ENCODE results near the gene CIAO2B. TPM values are rescaled to one million over a fixed set of nuclear protein-coding genes. Genes with fewer than 3 reads are reported as not detected.

Gene CIAO2B
- total and polyA plus RNA-seq, 2 experiments from 2014 or later: 92.4 to 181 TPM

GRCh38 chr16:66946974-66947301 lies 12.7 kb upstream of the CIAO2B start:
- Histone ChIP-seq H3K27ac (ENCODE audit: low read depth) (no peak overlapping the region), H3K36me3 (ENCODE audit: insufficient read depth) (no peaks in the 10 kb centered on the region), H3F3A (replicated peaks; ENCODE audit: low read depth) (no peaks in the 10 kb centered on the region), H2AFZ (no peak overlapping the region), H3K27me3 (ENCODE audit: insufficient read depth) (peaks cover 45% of the 10 kb centered on the region), H3K4me3 (no peak overlapping the region), H3K4me1 (ENCODE audit: insufficient read depth) (peaks cover 3% of the 10 kb centered on the region; the same call in 1 of the 2 replicates), H4K20me1 (replicated peaks; ENCODE audit: insufficient read depth) (no peaks in the 10 kb centered on the region), H3K4me2 (no peak overlapping the region), H3K79me2 (replicated peaks; ENCODE audit: insufficient read depth) (no peaks in the 10 kb centered on the region), H3K9me2 (ENCODE audit: insufficient read depth) (no peaks in the 10 kb centered on the region)
- H3K27me3 Mint-ChIP-seq (ENCODE audit: insufficient read depth, low read depth, poor library complexity): peaks cover 36% of the 10 kb centered on the region
- ATAC-seq (no peak), DNase-seq (ENCODE audit: low spot score) (no peak)
- no peak overlapping the region for H3K27ac Mint-ChIP-seq
- 0 out of 3 replicates have a peak overlapping the region, but pooled peaks have one; percentile 66 for H3K4me3 Mint-ChIP-seq
- peaks cover 9% of the 10 kb centered on the region; the same call in 2 of the 3 replicates for H3K9me3 Mint-ChIP-seq
- H3K4me1 Mint-ChIP-seq: no peaks in the 10 kb centered on the region; the same call in 2 of the 3 replicates
- H3K36me3 Mint-ChIP-seq (ENCODE audit: low read depth): peaks cover 14% of the 10 kb centered on the region
- TF ChIP-seq ZNF114 (CRISPR knock-in tag; IDR thresholded peaks at IDR 0.05): no peak
- no peak for TF ChIP-seq STAT1 (IDR thresholded peaks at IDR 0.05; ENCODE audit: unreplicated experiment)
- no peak for TF ChIP-seq REST (IDR thresholded peaks at IDR 0.05; ENCODE audit: unreplicated experiment)
- TF ChIP-seq JUNB (IDR thresholded peaks at IDR 0.05; ENCODE audit: unreplicated experiment): no peak
- TF ChIP-seq ETS1 (IDR thresholded peaks at IDR 0.05): no peak
- no peak for TF ChIP-seq EZH2phosphoT487 (IDR thresholded peaks at IDR 0.05; ENCODE audit: unreplicated experiment)
- no peak for TF ChIP-seq CTCF (conservative IDR thresholded peaks at IDR 0.05; ENCODE audit: low read depth in 2 of 2)
- TF ChIP-seq NANOG (IDR thresholded peaks at IDR 0.05; ENCODE audit: borderline replicate concordance): no peak
- no peak for TF ChIP-seq ZNF462 (CRISPR knock-in tag; IDR thresholded peaks at IDR 0.05)
- no peak for TF ChIP-seq POLR2AphosphoS5 (IDR thresholded peaks at IDR 0.05; ENCODE audit: low read depth)
- no peak for TF ChIP-seq ZNF331 (CRISPR knock-in tag; IDR thresholded peaks at IDR 0.05; ENCODE audit: low read depth)
- TF ChIP-seq CREB1 (CRISPR knock-in tag; IDR thresholded peaks at IDR 0.05; ENCODE audit: low read depth): no peak
- TF ChIP-seq EZH2 (IDR thresholded peaks at IDR 0.05; ENCODE audit: low read depth, unreplicated experiment): no peak

Data from GM23338 (cell line).